ENCODE data around the gene UBE2Q1. TPM values are rescaled to one million over a fixed set of nuclear protein-coding genes. Genes with fewer than 3 reads are reported as not detected.

UBE2Q1 gene
- 21.0 and 27.9 TPM in 2 replicates for total RNA-seq

DNA sequence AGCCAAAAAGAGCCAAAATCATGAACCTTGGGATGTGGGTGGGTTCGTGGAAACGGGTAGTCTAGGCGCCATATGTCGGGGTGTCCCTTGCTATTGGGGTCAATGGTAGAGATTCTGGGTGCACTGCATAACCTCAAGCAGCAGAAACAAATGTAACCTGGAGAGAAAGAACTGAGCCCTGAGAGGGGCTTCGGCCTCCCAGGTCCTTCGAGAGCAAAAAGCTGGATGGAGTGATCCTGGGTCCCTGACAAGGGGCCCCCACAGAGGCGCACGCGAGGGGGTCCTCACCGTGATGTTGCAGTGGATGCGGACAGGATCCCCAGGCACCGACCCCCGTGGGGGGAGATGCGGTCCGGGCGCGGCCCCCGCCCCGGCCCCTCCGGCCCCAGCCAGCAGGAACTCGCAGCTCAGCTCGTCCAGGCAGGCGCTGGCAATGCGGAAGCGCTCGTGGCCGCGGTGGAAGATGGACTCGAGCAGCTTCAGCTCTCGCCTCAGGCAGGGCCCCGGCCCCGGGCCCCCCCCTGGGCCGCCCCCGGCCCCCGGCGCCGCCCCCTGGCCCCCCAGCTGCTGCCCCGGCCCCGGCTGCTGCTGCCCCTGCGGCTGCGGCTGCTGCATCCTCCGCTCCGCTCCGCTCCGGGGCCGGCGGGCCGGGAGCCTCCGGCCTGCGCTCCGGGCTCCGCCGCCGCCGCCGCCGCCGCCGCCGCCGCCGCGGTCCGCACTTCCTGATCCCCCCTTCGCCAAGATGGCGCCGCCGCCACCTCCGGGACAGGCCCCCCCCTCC is at the start of gene UBE2Q1:
UBE2Q1 (minus strand) TSS at position 724 of the 781 bp plus-strand sequence; CDS start at position 615, 109 bp downstream.

DNA sequence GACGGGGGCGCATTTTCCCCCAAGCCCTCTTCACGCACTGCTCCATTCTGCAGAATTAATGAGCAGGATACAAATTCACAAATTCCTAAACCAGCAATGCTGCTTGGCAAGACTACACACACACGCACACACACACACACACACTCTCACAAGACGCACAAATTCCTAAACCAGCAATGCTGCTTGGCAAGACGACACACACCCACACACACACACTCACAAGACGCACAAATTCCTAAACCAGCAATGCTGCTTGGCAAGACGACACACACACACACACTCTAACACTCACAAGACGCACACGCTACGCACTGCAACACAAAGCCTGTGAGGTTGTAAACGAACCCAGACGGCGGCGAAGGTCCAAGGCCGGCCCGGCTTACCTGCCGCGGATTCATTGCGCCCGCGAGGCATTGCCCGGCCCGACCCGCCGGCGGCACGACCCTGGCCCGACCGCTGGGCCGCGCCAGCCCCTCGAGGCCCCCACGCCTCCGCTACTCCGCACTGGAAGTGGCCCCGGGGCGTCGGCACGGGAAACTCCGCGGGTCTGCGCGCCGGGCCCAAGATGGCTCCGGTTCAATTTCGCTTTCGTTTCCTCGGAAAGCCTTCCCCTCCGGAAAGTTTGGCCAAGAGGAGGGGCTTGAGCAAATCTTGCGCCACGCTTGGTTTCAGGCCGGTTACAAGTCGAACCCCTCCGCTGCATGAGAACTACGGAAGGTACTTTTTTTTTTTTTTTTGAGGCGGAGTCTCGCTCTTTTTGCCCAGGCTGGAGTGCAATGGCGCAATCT is 49.3 kb upstream of the UBE2Q1 start, which contains the start of gene ADAR:
ADAR (minus strand) TSS at position 578 of the 788 bp plus-strand sequence; CDS start at position 398, 180 bp downstream.

DNA sequence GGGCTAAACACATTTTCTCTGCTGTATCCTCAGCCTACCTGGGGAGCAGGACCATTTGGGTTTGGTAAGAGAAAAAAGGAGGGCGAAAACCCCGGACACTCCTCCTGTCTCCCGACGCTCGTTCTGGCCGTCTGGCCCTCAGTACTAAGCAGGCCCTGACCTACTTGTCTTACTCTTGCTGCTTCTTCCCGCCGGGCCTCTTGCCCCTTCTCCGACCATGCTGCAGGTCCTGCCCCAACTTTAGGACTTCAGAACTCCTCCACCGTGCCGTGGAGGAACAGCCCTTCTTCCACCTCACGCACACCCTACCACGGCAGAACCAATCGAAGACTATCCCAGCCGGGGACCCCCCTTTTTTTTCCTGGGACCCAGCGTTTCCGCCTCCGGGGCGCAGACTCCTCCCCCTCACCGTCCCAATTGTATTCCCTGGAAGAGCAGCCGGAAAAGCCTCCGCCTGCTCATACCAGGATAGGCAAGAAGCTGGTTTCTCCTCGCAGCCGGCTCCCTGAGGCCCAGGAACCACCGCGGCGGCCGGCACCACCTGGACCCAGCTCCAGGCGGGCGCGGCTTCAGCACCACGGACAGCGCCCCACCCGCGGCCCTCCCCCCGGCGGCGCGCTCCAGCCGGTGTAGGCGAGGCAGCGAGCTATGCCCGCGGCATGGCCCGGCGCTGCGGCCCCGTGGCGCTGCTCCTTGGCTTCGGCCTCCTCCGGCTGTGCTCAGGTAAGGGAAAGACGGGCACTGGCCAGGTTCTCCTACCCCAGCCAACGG is 9.1 kb upstream of the UBE2Q1 start, which contains the start of gene CHRNB2:
CHRNB2 (plus strand) TSS at position 393 of the 771 bp plus-strand sequence; CDS start at position 660, 267 bp downstream.

DNA sequence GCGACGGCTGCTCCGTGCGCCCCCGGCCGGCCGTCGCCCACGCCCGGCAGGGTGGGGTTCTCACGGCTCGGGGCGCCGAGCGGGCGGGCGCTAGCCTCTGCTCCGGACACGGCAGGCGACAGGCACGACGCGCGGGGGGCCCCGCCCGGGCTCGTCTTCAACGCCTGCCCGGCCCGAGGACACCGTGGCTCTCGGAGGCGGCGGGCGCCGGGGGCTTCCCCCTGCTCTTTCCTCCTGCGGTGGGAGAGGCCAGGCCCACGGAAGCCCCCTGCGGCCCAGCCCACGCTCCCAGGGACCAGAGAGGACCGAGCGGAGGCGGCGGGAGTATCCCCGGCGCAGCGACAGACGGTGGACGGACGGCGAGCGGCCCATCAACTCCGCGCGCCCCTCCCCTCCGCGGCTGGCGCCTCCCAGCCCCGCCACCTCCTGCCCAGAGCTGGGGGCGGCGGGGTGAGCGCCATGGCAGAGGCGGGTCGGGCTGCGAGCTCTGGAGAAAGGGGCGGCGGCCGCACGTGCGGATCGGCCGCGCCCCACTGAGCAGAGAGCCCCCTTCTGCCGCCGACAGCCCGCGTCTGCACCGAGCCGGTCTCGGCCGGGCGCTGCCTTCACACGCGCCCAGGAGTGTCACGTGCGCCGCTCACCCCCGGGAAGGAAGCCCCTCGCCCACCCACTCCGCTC is 56.3 kb downstream of the UBE2Q1 start, which contains the start of the genes SHE and TDRD10:
SHE (minus strand) TSS at position 347 of the 678 bp plus-strand sequence. CDS start 386 bp downstream, outside the sequence.
TDRD10 (plus strand) TSS at position 154 of the 678 bp plus-strand sequence. CDS start 4,685 bp downstream, outside the sequence.

Other genes with a start within 250 kb of the UBE2Q1 start
- not detected in 2 replicates for gene AQP10, start 237.6 kb downstream of the UBE2Q1 start, total RNA-seq
- gene ATP8B2, start 233.1 kb downstream of the UBE2Q1 start, total RNA-seq = 188 and 301 TPM in 2 replicates
- gene IL6R, start 153.3 kb downstream of the UBE2Q1 start, total RNA-seq = 4.4 and 11.9 TPM in 2 replicates
- not detected in 2 replicates for gene TDRD10, start 56.4 kb downstream of the UBE2Q1 start, total RNA-seq
- under 0.01 and 0.09 TPM in 2 replicates for gene SHE, start 56.2 kb downstream of the UBE2Q1 start, total RNA-seq
- gene CHRNB2, start 9.1 kb upstream of the UBE2Q1 start, total RNA-seq = under 0.01 TPM in 1 of 2 replicates, not detected in the other
- gene ADAR, start 49.5 kb upstream of the UBE2Q1 start, total RNA-seq = 54.6 and 54.8 TPM in 2 replicates